Stimulated activated CD4-positive, alpha-beta T cell treated with anti-CD3 and anti-CD28 coated beads, Interleukin-15, amount 100 ng/mL, for 1 hour (primary cell): ENCODE results near the gene CHTF18.

Experiments
- DNase-seq, 2 donors: peaks; one replicate each; pipeline ENCODE4 v3.0.0-alpha.2; 2020; ENCODE audit warnings: low read depth in 1 of 2, low spot score in 1 of 2

CHTF18 gene

DNA sequence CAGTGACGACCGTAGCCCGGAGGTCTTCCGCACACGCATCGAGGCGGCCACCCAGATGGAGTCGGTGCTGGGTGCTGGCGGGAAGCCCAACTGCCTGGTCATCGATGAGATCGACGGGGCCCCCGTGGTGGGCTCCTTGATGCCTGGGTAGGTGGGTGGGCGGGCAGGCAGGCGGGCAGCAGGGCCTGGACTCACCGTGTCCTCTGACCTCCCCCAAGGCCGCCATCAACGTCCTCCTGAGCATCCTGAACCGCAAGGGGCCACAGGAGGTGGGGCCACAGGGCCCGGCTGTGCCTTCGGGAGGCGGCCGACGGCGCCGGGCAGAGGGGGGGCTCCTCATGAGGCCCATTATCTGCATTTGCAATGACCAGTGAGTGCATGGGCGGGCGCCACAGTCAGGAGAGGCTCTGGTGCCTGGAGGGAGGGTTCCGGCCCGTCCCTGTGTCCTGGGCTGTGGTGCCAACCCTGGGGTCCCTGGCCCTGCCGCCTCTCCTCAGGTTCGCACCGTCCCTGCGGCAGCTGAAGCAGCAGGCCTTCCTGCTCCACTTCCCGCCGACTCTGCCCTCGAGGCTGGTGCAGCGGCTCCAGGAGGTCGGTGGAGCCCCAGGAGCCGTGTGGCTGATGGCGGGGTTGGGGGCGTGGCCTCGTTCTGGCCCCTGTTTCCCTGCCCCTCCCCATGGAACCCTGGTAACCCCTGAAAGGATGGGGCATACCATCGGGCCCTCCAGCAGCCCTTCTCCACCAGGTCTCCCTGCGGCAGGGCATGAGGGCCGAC lies 4.0 kb downstream of the CHTF18 start:
- DNase-seq, result no peak

DNA sequence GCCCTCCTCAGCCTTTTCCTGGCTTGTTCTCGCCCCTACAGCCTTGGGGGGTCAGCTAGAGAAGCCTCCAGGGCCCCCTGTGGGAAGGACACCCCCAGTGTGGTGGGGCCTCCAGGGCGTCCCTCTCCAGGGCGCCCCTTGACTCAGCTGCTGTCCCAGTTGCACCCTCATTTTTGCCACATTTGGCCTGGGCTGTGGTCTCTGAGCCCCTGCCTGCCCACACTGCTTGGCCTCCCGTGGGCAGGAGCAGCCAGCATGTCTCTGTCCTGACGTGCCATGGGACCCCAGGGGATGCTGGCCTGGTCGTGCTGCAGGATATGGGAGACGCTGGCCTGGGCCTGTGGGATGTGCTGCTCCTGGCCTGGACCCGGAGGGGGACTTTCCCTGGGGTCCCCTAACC lies 5.0 kb downstream of the CHTF18 start:
- DNase-seq, result no peak

DNA sequence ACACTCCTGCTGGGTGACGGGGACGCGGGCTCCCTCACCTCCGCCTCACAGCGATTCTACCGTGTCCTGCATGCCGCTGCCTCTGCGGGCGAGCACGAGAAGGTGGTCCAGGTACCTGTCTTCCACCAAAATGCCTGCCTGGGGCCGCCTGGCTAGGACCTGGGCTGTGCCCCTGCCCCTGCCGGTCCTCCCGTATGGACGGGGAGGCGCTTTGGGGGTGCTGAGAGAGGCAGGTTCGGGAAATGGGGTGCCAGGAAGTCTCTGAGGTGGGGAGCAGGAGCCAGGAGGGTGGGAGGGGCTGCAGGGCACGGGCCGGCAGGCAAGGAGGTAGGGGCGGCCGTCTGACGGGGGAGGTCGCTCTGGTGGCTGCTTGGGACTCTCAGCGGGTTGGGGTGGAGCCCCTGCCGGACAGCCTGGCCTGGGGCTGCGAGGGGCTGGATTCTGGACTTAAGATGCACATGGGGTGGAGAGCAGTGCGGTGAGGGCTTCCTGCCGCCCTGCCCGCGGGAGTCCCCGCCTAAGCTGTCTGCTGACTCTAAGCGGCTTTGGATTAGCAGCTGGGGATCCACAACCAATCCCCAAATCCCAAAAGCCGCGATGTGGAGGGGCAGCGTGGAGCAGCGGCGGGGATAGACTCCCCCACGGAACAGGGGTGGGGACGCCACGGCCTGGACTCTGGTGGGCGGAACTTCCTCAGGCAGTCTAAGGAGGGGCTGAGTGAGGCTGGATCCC lies 5.8 kb downstream of the CHTF18 start:
- no peak for DNase-seq

DNA sequence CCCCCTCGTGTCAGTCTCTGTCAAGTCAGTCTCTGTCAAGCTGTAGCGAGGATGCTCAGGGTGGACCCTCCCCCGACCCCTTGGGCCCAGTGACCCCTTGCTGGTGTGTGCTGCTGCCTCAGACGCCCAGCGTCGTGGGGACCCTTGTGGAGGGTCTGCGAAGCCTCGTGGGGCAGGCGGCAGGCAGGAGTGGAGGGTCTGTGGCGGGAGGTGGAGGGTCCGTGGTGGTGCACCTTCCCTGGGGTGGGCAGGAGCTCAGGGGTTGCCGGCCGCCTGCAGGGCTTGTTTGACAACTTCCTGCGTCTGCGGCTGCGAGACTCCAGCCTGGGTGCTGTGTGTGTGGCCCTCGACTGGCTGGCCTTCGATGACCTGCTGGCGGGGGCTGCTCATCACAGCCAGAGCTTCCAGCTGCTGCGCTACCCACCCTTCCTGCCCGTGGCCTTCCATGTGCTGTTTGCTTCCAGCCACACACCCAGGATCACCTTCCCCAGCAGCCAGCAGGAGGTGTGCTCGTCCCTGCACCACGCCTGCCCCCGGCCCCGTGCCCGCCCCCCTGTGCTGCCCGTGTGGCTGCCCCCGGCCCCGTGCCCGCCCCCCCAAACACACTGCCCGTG lies 6.5 kb downstream of the CHTF18 start:
- no peak for DNase-seq

DNA sequence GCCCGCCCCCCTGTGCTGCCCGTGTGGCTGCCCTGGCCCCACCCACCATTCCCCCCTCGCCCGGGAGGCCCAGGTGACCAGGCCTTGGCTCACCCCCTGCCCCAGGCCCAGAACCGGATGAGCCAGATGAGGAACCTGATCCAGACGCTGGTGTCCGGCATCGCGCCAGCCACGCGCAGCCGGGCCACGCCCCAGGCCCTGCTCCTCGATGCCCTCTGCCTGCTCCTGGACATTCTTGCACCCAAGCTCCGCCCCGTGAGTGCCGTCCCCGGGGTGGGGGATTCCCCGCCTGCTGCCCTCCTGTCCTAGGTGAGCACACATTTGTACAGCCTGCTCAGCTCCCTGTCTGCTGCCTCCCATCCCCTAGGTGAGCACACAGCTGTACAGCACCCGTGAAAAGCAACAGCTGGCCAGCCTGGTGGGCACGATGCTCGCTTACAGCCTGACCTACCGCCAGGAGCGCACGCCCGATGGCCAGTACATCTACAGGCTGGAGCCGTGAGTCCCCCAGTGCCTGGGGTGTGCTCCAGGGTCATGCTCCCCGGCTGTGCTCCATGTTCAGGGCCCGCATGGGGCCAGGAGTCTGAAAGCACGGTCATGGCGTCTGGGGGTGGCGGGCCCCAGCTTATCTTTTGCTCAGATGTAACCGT lies 7.3 kb downstream of the CHTF18 start:
- no peak for DNase-seq

DNA sequence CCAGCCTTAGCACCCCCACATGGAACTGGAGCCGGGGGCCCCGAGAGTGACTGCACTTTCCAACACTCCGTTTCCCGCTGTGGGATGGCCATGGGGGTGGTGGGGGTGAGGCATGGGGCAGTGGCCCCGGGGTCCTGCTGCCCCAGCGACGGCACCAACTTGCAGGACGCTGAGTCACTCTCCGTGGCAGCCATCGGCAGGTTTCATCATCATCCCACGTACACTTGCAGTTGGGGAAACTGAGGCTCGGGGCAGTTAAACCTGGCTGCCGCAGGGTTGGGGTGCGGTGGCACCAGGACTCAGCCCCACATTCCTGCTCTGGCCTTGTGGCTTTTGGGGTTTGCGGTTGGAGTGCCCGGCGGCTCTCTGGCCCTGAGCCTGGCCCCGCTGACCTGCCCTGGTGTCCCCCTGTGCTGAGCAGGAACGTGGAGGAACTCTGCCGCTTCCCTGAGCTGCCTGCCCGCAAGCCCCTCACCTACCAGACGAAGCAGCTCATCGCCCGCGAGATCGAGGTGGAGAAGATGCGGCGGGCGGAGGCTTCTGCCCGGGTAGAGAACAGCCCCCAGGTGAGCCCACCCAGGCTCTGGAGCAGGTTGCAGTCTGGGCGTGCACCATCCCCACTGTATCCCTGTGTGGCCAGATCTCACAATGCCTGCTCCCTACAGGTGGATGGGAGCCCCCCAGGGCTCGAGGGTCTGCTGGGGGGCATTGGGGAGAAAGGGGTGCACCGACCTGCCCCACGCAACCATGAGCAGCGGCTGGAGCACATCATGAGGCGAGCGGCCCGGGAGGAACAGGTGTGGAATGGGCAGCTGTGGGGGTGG lies 8.1 kb downstream of the CHTF18 start:
- DNase-seq, result no peak

DNA sequence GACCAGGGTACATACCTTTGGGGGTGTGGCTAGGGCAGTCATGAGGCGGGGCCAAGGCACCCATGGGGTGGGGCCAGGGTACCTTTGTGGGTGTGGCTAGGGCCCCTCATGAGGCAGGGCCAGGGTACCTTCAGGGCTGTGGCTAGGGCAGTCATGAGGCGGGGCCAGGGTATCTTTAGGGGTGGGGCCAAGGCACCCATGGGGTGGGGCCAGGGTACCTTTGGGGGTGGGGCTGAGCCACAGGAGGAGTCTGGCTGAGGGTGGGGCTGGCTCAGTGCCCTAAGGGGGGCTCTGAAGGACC lies 8.7 kb downstream of the CHTF18 start:
- DNase-seq, result no peak

DNA sequence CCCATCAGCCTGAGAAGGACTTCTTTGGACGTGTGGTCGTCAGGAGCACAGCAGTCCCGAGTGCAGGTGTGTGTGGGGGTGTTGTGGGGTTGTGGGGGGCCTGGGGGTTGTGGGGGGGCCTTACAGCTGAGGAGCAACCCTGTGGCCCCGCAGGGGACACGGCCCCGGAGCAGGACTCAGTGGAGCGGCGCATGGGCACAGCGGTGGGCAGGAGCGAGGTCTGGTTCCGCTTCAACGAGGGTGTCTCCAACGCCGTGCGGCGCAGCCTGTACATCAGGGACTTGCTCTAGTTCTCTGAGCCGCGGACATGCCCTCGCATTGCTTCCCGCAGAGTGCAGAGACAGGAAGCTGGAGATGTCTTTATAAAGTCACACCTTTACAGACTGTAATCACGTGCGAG lies 9.3 kb downstream of the CHTF18 start:
- no peak for DNase-seq

DNA sequence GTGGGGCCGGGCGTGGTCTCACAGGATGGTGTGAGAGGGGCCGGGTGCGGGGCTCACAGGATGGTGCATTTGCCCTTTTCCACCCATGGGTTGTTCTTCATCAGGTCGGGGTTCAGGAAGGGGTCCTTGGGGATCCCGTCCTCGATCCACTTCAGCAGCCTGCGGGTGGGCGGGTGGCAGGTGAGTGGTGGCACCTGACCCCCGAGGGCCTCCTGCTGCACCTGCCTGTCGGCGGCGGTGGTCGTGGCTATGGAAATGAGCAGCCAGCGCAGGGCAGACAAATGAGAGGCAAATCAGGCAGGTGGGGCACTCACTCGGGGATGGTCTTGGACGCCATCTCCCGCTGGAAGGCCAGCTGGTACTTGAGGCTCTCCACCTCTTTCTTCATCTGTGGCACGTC lies 10.2 kb downstream of the CHTF18 start:
- no peak for DNase-seq

DNA sequence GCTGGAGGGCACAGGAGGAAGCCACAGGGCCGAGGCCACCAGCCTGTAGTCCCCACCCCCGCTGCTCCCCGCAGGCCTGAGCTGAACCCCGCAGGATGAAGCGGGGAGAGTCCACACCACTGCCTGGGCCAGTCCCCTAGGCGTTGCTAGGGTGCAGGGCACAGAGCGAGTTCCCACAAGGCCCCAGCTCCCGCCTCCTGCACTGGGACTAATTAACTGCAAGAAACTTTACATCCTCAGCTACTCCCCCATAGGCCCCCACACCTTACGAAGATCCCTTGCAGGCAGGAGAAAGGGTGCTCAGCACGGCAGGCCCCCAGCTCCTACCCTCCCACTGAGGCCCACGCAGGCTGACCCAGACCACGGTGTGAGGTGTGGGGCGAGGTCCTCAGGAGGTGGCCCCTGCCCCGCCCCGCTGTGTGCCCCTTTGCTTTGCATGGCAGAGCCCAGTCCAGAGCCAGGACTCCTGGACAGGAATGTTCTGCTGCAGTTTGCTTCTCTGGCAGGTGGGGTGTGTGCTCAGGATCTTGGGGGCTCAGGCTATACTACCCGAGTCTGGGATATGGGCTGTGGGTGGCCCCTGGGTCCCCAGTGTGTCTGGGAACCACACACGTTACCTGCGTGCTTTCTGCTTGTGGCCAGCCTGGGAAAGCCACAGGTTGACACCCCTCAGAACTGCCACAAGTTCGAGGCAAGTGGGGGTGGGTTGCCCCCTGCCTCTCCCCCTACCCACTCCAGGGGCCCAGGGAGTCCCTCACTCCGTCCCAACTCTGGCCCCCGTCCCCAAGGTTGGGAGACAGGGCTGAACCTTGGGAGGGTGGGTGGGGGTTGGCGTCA lies 10.9 kb downstream of the CHTF18 start:
- DNase-seq, result no peak

DNA sequence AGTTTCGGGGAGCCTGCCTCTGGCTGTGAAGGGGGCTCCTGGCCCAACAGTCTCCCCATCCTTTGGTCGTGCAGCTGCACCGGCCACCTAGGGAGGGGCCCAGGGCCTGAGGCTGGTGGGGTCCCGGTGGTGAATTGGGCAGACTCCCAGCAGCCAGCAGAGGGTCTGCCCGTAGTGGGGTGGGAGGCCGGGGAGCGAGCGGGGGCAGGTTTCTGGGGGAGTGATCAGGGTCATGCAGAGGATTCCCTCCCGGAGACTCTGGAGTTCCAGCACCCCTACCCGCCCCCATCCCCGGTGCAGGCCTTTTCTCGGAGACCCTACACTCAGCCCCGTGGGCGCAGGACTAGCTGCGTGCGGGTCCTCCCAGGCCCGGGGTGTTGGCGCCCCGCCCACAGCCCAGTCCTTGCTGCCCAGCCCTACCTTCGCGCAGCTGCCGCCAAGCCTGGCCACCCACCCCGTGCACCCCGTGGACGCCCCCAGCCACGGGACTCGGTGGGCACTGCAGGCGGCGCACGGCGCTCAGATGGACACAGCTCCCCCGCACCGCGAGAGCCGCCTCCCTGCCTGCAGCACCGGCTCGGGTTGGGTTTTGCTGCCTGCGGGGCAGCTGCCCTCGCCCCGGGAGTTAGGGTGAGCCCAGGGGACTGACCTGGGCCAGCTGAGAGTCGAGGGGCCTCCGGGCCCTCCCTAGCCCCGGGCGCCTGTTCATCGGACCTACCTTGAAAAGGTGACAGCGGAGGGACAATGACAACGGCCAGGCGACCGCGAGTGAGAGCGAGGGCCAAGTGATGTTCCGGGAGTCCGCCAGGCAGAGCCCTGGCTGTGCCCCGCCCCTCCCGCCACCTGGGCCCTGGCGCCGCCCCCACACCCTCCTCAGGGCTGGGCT lies 11.8 kb downstream of the CHTF18 start, which contains the start of gene GNG13:
TSS of gene GNG13 (minus strand) at position 787 of the 886 bp plus-strand sequence. CDS start 1,657 bp downstream, outside the sequence.
- DNase-seq, result no peak

DNA sequence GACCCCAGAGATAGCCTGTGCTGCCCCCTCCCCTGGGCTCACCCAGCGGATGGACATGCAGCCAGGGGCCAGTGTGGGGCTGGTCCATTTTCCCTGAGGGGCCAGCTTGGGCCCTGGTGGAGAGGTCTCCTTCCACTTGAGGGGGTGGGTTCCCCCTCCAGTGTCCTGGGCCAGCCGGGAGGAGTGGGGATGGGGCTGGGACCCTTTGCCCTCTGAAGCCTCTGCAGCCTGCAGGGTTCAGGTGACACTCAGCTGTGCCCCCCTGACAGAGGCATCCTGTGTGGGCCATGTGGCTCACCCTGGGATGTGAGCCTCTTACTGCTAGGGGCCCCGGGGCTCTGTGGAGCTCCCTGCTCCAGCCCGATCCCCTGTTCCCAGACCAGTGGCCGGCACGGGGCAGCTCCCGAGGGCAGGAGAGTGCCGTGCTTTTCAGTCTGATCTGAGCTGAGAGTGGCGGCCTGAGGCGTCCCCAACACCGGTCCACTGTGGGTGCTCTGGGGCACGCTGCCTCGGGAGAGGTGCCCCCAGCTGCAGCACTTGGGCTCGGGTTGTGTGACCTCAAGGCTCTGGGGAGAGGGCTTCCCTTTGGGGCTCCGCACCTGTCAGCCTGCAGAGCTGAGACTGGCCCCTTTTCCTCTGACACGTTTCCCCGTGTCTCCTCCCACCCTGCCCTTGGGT lies 12.6 kb downstream of the CHTF18 start:
- no peak for DNase-seq

DNA sequence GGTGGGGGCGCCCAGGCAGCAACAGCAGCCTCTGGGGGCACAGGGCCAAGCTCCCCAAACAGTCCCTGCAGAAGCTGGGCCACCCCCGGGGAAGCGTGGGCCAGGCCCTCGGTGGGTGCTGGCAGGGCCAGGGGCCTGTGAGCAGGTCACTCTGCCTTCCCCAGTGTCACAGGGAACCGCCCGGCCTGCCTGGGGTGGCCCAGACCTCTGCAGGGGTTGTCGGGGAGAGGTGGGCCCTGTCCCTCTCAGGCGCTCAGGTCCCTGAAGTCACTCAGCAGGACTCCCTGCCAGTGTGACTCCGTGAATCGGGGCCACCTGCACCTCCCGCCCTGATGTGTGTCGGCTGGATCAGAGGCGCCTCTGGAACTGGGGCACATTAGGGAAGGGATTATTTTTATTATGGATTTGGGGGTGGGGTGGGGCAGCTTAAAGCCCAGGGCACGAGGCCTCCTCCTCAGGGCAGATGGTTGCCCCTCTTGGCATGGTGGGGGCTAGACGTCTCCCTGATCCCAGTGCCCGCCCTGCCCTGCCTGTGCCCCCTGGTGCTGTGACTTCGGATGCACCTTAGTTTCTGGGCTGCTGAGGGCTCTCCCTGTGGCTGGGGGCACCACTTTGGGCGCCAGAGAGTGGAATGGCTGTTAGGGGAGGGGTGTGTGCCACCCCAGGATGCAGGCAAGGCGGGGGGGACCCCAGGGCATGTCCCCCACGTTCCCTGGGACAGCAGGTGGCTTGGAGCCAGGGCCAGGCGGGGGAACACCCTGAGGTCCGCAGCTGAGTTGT lies 13.4 kb downstream of the CHTF18 start:
- DNase-seq, result no peak

DNA sequence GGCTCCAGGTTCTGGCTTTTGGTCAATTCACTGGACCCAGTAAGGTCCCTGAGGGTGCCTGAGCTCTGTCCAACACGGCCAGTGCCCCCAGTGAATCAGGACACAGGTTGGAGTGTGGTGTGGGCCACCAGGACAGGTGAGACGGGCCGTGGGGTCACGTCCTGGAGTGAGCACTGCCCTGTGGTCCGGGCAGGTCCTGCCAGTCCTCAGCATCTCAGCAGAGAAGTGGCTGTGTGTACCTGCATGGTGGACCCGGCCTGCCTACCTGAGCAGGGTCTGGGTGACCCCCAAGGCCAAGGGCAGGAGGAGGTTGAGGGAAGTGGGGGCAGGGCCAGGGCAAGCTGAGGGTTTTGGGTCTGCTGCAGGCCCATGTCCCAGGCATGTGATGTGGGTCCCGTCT lies 14.0 kb downstream of the CHTF18 start:
- no peak for DNase-seq

DNA sequence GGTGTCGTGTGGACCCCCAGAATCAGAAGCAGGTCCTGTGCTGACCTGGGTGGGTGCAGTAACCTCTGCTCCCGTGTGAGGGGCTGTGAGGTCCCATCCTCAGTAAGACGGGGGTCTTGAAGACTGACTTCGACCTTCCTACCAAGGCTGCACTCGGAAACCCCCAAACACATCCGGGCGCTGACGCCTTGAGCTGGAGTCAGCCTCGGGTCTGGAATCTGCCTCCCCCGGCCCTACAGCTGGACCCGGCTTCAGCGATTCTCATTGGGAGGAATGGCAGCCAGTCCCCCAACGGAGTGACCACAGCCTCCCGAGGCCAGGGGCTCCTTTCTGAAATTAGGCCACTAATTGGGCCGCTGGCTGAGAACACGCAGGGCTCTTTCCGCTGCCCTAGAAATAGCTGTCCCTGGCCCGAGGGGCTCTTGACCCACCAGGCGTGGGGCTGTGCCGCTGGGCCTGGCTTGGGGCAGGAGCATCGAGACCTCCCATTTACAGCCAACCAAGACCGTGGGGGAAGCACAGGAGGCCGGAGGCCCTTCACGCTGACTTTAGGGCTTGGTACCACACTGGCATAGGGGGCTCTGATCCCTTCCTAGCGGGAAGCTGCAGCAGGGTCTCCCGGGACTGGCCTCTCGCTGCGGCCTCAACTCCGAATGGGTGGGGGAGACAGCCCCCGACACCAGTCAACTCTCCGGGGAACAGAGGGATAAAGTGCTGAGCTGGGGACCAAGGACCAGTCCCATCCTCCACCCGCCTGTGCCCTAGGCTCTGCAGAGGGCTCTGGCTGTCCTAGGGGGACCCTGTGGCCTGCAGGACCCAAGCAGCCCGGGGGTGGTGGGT lies 14.7 kb downstream of the CHTF18 start:
- no peak for DNase-seq

DNA sequence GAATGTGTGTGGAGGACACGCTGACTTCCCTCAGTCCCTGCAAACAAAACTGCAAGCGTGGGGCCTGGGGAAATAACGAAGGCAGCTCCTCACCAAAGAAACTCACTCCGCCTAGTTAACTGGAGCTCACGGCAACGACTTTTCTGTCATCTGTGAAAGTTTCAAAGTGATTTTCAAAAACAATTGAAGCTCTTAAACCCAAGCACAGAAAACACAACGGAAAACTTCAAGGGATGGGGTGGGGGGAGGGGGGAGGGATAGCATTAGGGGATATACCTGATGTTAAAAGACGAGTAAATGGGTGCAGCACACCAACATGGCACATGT lies 15.3 kb downstream of the CHTF18 start:
- no peak for DNase-seq
